Measurements from ENCODE around the gene NKD1.

Gene NKD1

GRCh38 chr16:50653633-50654519, 105.7 kb downstream of the NKD1 start:
- H3K27ac ChIP-seq (ENCODE audit: low read length): no peak overlapping the region
- no peaks in the 10 kb centered on the region for H3K4me1 ChIP-seq (ENCODE audit: control insufficient read depth in 1 of 2, insufficient read depth in 2 of 2, low read length in 2 of 2)
- no peaks in the 10 kb centered on the region for H3K9me3 ChIP-seq (ENCODE audit: control insufficient read depth in 1 of 2, low read length in 2 of 2)
- H3K4me3 ChIP-seq (ENCODE audit: low read depth in 1 of 2, low read length in 2 of 2): no peak overlapping the region
- H3K36me3 ChIP-seq (ENCODE audit: control insufficient read depth in 1 of 2, insufficient read depth in 2 of 2, low read length in 2 of 2): peaks cover 0 to 3% of the 10 kb centered on the region in 2 donors
- H3K27me3 ChIP-seq (ENCODE audit: low read depth, low read length): no peaks in the 10 kb centered on the region

GRCh38 chr16:50655558-50656055, 107.4 kb downstream of the NKD1 start:
- H3K27me3 ChIP-seq (ENCODE audit: low read depth, low read length): no peaks in the 10 kb centered on the region
- no peak overlapping the region for H3K27ac ChIP-seq (ENCODE audit: low read length)
- no peak overlapping the region for H3K4me3 ChIP-seq (ENCODE audit: low read depth in 1 of 2, low read length in 2 of 2)
- no peaks in the 10 kb centered on the region for H3K9me3 ChIP-seq (ENCODE audit: control insufficient read depth in 1 of 2, low read length in 2 of 2)
- H3K36me3 ChIP-seq (ENCODE audit: control insufficient read depth in 1 of 2, insufficient read depth in 2 of 2, low read length in 2 of 2): no peaks in the 10 kb centered on the region
- H3K4me1 ChIP-seq (ENCODE audit: control insufficient read depth in 1 of 2, insufficient read depth in 2 of 2, low read length in 2 of 2): no peaks in the 10 kb centered on the region

GRCh38 chr16:50657241-50657640, 109.0 kb downstream of the NKD1 start:
- H3K4me1 ChIP-seq (ENCODE audit: control insufficient read depth in 1 of 2, insufficient read depth in 2 of 2, low read length in 2 of 2): no peaks in the 10 kb centered on the region
- no peak overlapping the region for H3K4me3 ChIP-seq (ENCODE audit: low read depth in 1 of 2, low read length in 2 of 2)

GRCh38 chr16:50659806-50660205, 111.6 kb downstream of the NKD1 start:
- Histone ChIP-seq H3K9me3 (ENCODE audit: control insufficient read depth in 1 of 2, low read length in 2 of 2) (no peaks in the 10 kb centered on the region), H3K36me3 (ENCODE audit: control insufficient read depth in 1 of 2, insufficient read depth in 2 of 2, low read length in 2 of 2) (no peaks in the 10 kb centered on the region), H3K27me3 (ENCODE audit: low read depth, low read length) (no peaks in the 10 kb centered on the region), H3K4me3 (ENCODE audit: low read depth in 1 of 2, low read length in 2 of 2) (no peak overlapping the region), H3K4me1 (ENCODE audit: control insufficient read depth in 1 of 2, insufficient read depth in 2 of 2, low read length in 2 of 2) (peaks cover 0 to under 1% of the 10 kb centered on the region in 2 donors), H3K27ac (ENCODE audit: low read length) (no peak overlapping the region)

More at GRCh38 chr16:50657241-50657640, 109.0 kb downstream of the NKD1 start:
- H3K36me3 ChIP-seq (ENCODE audit: control insufficient read depth in 1 of 2, insufficient read depth in 2 of 2, low read length in 2 of 2): no peaks in the 10 kb centered on the region
- no peaks in the 10 kb centered on the region for H3K9me3 ChIP-seq (ENCODE audit: control insufficient read depth in 1 of 2, low read length in 2 of 2)
- no peak overlapping the region for H3K27ac ChIP-seq (ENCODE audit: low read length)
- no peaks in the 10 kb centered on the region for H3K27me3 ChIP-seq (ENCODE audit: low read depth, low read length)

- no peak overlapping the region for H3K27ac ChIP-seq (ENCODE audit: low read length)
- H3K36me3 ChIP-seq (ENCODE audit: control insufficient read depth in 1 of 2, insufficient read depth in 2 of 2, low read length in 2 of 2): no peaks in the 10 kb centered on the region
- peaks cover 0 to 5% of the 10 kb centered on the region in 2 donors for H3K4me1 ChIP-seq (ENCODE audit: control insufficient read depth in 1 of 2, insufficient read depth in 2 of 2, low read length in 2 of 2)
- H3K4me3 ChIP-seq (ENCODE audit: low read depth in 1 of 2, low read length in 2 of 2): no peak overlapping the region
- H3K9me3 ChIP-seq (ENCODE audit: control insufficient read depth in 1 of 2, low read length in 2 of 2): no peaks in the 10 kb centered on the region
- H3K27me3 ChIP-seq (ENCODE audit: low read depth, low read length): no peaks in the 10 kb centered on the region
Observed at GRCh38 chr16:50662306-50662940, 114.2 kb downstream of the NKD1 start.

- Histone ChIP-seq H3K36me3 (ENCODE audit: control insufficient read depth in 1 of 2, insufficient read depth in 2 of 2, low read length in 2 of 2) (no peaks in the 10 kb centered on the region), H3K9me3 (ENCODE audit: control insufficient read depth in 1 of 2, low read length in 2 of 2) (no peaks in the 10 kb centered on the region), H3K4me3 (ENCODE audit: low read depth in 1 of 2, low read length in 2 of 2) (no peak overlapping the region), H3K27ac (ENCODE audit: low read length) (no peak overlapping the region), H3K4me1 (ENCODE audit: control insufficient read depth in 1 of 2, insufficient read depth in 2 of 2, low read length in 2 of 2) (peaks cover 0 to 15% of the 10 kb centered on the region in 2 donors), H3K27me3 (ENCODE audit: low read depth, low read length) (no peaks in the 10 kb centered on the region)
Observed at GRCh38 chr16:50664270-50664669, 116.1 kb downstream of the NKD1 start.

DNA sequence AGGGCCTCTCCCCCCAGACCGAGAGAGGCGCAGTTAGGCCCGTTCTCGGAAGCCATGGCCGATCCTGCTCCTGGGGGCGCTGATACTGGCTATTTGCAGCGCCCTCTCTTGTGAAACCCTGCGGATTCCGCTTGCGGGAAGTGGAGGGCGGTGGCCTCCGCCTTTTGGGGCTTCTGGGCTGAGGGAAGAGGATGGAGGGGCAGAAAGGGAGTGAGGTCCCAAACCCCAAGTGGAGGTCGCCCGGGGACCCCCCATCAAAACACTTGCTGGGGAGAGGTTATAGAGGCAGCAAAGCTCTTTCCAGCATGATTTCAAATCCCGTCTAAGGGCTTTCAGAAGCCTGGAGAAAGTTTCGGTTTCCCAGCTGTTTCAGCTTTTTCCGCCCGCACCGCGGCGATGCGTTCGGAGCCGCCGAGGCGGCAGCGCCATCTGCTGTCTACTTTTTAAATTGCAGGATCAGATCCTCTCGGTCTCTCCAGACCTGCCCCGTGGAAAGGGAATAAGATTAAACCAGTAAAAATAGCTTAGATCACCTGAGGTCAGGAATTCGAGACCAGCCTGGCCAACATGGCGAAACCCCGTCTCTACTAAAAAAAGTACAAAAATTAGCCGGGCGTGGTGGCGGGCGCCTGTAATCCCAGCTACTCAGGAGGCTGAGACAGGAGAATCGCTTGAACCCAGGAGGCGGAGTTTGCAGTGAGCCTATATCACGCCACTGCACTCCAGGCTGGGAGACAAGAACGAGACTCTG, 117.1 kb downstream of the NKD1 start:
- H3K4me3 ChIP-seq (ENCODE audit: low read depth in 1 of 2, low read length in 2 of 2): peak overlapping the region; percentile 64 to 67
- H3K4me1 ChIP-seq (ENCODE audit: control insufficient read depth in 1 of 2, insufficient read depth in 2 of 2, low read length in 2 of 2): peaks cover 0 to 15% of the 10 kb centered on the region in 2 donors
- no peaks in the 10 kb centered on the region for H3K9me3 ChIP-seq (ENCODE audit: control insufficient read depth in 1 of 2, low read length in 2 of 2)
- no peaks in the 10 kb centered on the region for H3K36me3 ChIP-seq (ENCODE audit: control insufficient read depth in 1 of 2, insufficient read depth in 2 of 2, low read length in 2 of 2)
- no peaks in the 10 kb centered on the region for H3K27me3 ChIP-seq (ENCODE audit: low read depth, low read length)
- H3K27ac ChIP-seq (ENCODE audit: low read length): peak overlapping the region; percentile 33

- Histone ChIP-seq H3K4me1 (ENCODE audit: control insufficient read depth in 1 of 2, insufficient read depth in 2 of 2, low read length in 2 of 2) (peaks cover 0 to 15% of the 10 kb centered on the region in 2 donors), H3K27ac (ENCODE audit: low read length) (no peak overlapping the region), H3K36me3 (ENCODE audit: control insufficient read depth in 1 of 2, insufficient read depth in 2 of 2, low read length in 2 of 2) (peaks cover 0 to 1% of the 10 kb centered on the region in 2 donors), H3K4me3 (ENCODE audit: low read depth in 1 of 2, low read length in 2 of 2) (no peak overlapping the region), H3K27me3 (ENCODE audit: low read depth, low read length) (no peaks in the 10 kb centered on the region), H3K9me3 (ENCODE audit: control insufficient read depth in 1 of 2, low read length in 2 of 2) (peaks cover 3 to 4% of the 10 kb centered on the region in 2 donors)
Observed at GRCh38 chr16:50666658-50667496, 118.7 kb downstream of the NKD1 start.

DNA sequence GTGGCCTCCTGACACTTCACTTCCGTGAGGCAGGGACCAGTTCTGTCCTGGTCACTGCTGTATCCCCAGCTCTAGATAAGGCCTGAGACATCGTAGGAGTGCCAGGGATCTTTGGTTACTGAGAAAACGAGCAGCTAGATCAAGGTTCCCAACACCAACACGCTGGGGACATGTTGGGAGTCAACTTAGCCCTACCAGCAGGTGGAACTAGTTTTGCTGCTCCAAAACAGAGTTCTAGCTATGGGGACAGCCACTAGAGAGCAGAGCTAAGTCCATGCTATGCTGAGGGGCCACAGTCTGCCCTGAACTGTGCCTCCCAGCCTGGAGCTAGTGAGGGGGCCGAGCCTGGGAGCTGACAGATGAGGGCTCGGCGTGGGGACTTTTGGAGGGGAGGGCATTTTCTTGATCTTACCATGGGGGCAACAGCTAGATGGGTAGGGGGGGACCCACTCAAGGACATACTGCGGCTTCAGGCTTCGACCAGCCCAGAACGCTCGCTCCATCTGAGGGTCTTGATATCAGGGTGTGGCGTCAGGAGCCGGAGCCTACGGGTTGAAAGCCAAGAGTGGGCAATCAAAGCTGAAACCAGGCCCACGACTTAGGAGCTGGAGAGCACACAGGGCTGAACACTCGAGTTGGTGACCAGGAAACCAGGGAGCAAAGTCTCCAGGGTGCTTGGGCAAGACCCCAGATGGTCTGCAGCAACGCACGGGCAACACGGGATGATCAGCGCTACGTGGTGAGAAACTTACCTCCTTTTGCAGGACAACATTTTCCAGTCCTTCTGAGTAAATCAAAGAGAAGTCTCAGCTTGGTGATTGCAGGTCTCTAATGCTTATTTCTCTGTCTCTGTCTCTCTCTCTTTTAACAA, 119.5 kb downstream of the NKD1 start:
- no peaks in the 10 kb centered on the region for H3K27me3 ChIP-seq (ENCODE audit: low read depth, low read length)
- peaks cover 0 to 8% of the 10 kb centered on the region in 2 donors for H3K36me3 ChIP-seq (ENCODE audit: control insufficient read depth in 1 of 2, insufficient read depth in 2 of 2, low read length in 2 of 2)
- H3K9me3 ChIP-seq (ENCODE audit: control insufficient read depth in 1 of 2, low read length in 2 of 2): peaks cover 10 to 11% of the 10 kb centered on the region in 2 donors
- no peak overlapping the region for H3K4me3 ChIP-seq (ENCODE audit: low read depth in 1 of 2, low read length in 2 of 2)
- H3K4me1 ChIP-seq (ENCODE audit: control insufficient read depth in 1 of 2, insufficient read depth in 2 of 2, low read length in 2 of 2): peaks cover 0 to 15% of the 10 kb centered on the region in 2 donors
- H3K27ac ChIP-seq (ENCODE audit: low read length): no peak overlapping the region
